Body of pancreas (tissue), 4 donors: ENCODE measurements around the gene LMOD2. TPM values are rescaled to one million over a fixed set of nuclear protein-coding genes. Genes with fewer than 3 reads are reported as not detected.
"Not testable (repeated sequence)": the region's sequence is repeated elsewhere in the genome, so short reads cannot be mapped to it uniquely, and the experiment has no call there.

Source experiments
- ATAC-seq: fragments of 150-250 bp; one replicate; pipeline ENCODE4 v1.9.1; 2016
- DNase-seq, 4 donors: peaks; one replicate each; pipeline ENCODE4 v3.0.0-alpha.2; 2019
- H3K27ac ChIP-seq, 4 donors: fragments of 200-600 bp; sonication (generic); 1 replicate in 3 of 4; 2 replicates in 1 of 4; pipeline versions ENCODE4 v1.5.1 to v1.6.1; 2016 to 2019; ENCODE audit warnings: mild to moderate bottlenecking in 1 of 4, mixed read lengths in 1 of 4, moderate library complexity in 1 of 4
- H3K27me3 ChIP-seq, 2 donors: fragments of 200-600 bp; sonication (generic); one replicate each; pipeline ENCODE4 v1.6.0; 2016; ENCODE audit warnings: mild to moderate bottlenecking in 1 of 2
- H3K36me3 ChIP-seq, 2 donors: fragments of 200-600 bp; sonication (generic); replicated peaks in 1 of 2; 2 replicates each; pipeline ENCODE4 v1.5.1; 2016; ENCODE audit warnings: low read depth in 2 of 2; ENCODE audit not compliant: insufficient read depth in 1 of 2
- H3K4me1 ChIP-seq: fragments of 200-600 bp; sonication (generic); one replicate; pipeline ENCODE4 v1.6.0; 2016
- H3K4me3 ChIP-seq, 2 donors: fragments of 200-600 bp; sonication (generic); 1 replicate in 1 of 2; 2 replicates in 1 of 2; pipeline ENCODE4 v1.5.1; 2016 to 2019
- H3K9me3 ChIP-seq, 3 donors: fragments of 200-600 bp; sonication (generic); 1 replicate in 2 of 3; 2 replicates in 1 of 3; pipeline ENCODE4 v1.5.1; 2016
- POLR2A ChIP-seq, 3 donors: fragments of 450-650 bp; IDR thresholded peaks; one replicate each; pipeline ENCODE4 v1.6.1; 2016; ENCODE audit warnings: antibody characterized with exemption in 3 of 3, mild to moderate bottlenecking in 2 of 3
- WGBS, 2 donors: methylation state at CpG; one replicate each; pipeline ENCODE4 v1.1.5; 2017; 5-methylcytosine and 5-hydroxymethylcytosine counted together
- intact Hi-C: fragments of 100-400 bp; cut with DNase I; formaldehyde crosslinking; loops from one replicate; pipeline ENCODE4 v1.15.1; 2023
- total RNA-seq, 2 donors: library from RNA; depleted of rRNA; stranded (reverse); fragments of >200 nt; gene quantifications; one replicate each; pipeline ENCODE4 v1.1.0, GENCODE V29; 2016
- TF ChIP-seq, protein P1 (sequence below), 7 experiments: fragments of 450-650 bp in 4 of 7; fragments of 200-600 bp in 3 of 7; sonication (generic) in 3 of 7; IDR thresholded peaks; one replicate each; pipeline ENCODE4 v1.5.1; 2016 to 2019; ENCODE audit warnings: antibody characterized with exemption in 7 of 7

Gene LMOD2
- total RNA-seq, 2 donors from 2014 or later: not detected

DNA sequence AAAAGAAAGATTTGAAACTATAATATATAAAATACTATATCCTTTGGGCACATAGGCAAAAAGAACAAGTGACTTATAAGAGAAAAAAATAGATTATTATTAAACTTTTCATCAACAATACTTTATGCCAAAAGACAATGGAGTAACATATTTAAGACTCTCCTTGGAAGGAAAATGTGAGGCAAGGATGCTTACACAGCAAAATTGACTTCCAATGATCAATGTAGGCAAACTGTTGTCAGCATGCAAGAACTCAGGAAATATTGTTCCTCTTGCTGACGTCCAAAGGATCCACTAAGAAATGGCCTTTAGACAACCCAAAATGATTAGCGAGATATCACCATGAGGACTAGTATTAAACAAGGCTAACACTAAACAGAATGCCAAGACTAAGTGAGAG, 22.9 kb upstream of the LMOD2 start:
- Histone ChIP-seq H3K36me3 (no peaks in the 10 kb centered on the region), H3K4me1 (no peaks in the 10 kb centered on the region), H3K27me3 (no peaks in the 10 kb centered on the region), H3K9me3 (no peaks in the 10 kb centered on the region), H3K4me3 (no peak overlapping the region), H3K27ac (no peak overlapping the region)
- no peak for ATAC-seq
- no peak for DNase-seq
- TF ChIP-seq POLR2A (IDR thresholded peaks at IDR 0.05): no peak
- TF ChIP-seq, protein P1, sequence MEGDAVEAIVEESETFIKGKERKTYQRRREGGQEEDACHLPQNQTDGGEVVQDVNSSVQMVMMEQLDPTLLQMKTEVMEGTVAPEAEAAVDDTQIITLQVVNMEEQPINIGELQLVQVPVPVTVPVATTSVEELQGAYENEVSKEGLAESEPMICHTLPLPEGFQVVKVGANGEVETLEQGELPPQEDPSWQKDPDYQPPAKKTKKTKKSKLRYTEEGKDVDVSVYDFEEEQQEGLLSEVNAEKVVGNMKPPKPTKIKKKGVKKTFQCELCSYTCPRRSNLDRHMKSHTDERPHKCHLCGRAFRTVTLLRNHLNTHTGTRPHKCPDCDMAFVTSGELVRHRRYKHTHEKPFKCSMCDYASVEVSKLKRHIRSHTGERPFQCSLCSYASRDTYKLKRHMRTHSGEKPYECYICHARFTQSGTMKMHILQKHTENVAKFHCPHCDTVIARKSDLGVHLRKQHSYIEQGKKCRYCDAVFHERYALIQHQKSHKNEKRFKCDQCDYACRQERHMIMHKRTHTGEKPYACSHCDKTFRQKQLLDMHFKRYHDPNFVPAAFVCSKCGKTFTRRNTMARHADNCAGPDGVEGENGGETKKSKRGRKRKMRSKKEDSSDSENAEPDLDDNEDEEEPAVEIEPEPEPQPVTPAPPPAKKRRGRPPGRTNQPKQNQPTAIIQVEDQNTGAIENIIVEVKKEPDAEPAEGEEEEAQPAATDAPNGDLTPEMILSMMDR (IDR thresholded peaks at IDR 0.05): no peak
- 60 to 62% methylated on average over 2 of the region's 2 CpGs for WGBS, 2 donors
- intact Hi-C loops: no loop called here

DNA sequence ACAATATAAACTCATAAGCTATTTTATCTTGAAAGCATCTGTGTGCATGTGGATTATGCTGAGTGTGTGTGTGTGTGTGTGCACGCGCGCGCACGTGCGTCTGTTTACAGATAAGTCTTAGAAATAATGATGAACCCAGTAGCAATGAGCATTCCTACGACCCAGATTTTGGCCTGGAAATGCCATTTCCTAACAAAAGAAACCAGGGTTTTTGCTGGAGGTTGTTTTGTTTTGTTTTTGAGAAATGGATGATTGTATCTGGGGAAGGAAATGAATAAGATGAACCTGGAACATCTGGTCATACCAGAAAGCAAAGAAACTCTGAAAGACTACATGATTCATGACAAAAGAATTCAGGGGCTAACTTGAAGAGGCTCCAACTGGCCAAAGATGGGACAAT, 22.1 kb upstream of the LMOD2 start:
- 80 to 81% methylated on average over 7 of the region's 7 CpGs for WGBS, 2 donors
- intact Hi-C loops: no loop called here
- TF ChIP-seq, protein P1 (IDR thresholded peaks at IDR 0.05): no peak
- no peak for TF ChIP-seq POLR2A (IDR thresholded peaks at IDR 0.05)

DNA sequence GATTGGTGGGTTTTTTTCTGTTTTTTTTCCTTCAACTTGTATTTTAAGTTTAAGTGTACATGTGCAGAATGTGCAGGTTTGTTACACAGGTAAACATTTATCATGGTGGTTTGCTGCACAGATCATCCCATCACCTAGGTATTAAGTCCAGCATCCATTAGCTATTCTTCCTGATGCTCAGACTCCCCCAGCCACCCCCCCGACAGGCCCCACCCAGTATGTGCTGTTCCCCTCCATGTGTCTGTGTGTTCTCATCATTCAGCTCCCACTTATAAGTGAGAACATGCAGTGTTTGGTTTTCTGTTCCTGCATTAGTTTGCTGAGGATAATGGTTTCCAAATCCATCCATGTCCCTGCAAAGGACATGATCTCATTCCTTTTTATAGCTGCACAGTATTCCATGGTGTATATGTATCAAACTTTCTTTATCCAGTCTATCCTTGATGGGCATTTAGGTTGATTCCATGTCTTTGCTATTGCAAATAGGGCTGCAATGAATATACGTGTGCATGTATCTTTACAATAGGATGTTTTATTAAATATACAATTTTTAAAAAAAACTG, 21.6 kb upstream of the LMOD2 start:
- DNase-seq, ATAC-seq, H3K4me3 ChIP-seq, H3K27me3 ChIP-seq, H3K9me3 ChIP-seq, intact Hi-C loops, H3K27ac ChIP-seq, H3K36me3 ChIP-seq, H3K4me1 ChIP-seq: not testable (repeated sequence)
- 54 to 69% methylated on average over 2 of the region's 2 CpGs for WGBS, 2 donors

More for the DNA sequence above, 22.1 kb upstream of the LMOD2 start:
- Histone ChIP-seq H3K27me3 (no peaks in the 10 kb centered on the region), H3K9me3 (no peaks in the 10 kb centered on the region), H3K4me3 (no peak overlapping the region), H3K27ac (no peak overlapping the region), H3K36me3 (no peaks in the 10 kb centered on the region), H3K4me1 (no peaks in the 10 kb centered on the region)
- DNase-seq: no peak
- ATAC-seq: no peak

DNA sequence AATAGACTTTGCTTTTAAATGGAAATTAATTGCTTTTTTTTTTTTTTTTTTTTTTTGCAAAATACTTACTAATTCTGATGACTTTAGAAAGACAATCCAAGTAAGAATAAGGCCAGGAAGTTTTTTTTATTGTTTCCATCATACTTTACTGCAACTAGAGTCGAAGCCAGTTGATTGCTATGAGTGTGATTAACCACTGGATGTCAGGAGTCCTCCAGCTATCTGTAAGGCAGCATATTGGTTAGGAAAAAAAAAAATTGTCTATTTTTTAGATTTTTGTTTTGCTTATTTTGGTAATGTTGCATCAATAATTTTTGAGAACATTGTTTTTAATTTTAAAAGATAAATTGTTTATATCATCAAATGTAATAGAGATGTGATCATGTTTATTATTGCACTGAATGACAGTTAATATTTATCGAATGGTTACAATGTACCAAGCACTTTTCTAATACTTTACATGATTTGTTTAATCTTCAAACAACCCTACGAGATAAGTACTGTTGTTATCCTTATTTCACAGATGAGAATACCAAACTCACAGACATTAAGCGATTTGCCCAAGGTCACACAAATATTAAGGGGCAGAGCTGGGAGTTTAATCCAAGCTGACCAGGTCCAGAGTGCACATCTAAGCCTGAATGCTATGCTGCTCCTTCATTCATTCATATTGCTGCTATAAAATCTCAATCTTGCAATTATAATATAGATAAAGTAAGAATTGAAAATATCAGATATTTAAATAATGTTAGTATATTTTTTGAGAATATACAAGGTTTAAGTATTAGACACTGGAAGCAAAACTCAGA, 19.9 kb upstream of the LMOD2 start:
- WGBS, 2 donors: 10 to 15% methylated on average over 4 of the region's 4 CpGs
- TF ChIP-seq, protein P1 (IDR thresholded peaks at IDR 0.05): peak in 6 of 7 experiments; percentile 16 to 60 (median 48)
- no peak for TF ChIP-seq POLR2A (IDR thresholded peaks at IDR 0.05)
- no peak for ATAC-seq
- no peak for DNase-seq
- H3K9me3 ChIP-seq: no peaks in the 10 kb centered on the region
- H3K27ac ChIP-seq: no peak overlapping the region
- intact Hi-C loops: no loop called here
- no peaks in the 10 kb centered on the region for H3K36me3 ChIP-seq
- no peaks in the 10 kb centered on the region for H3K27me3 ChIP-seq
- no peak overlapping the region for H3K4me3 ChIP-seq
- H3K4me1 ChIP-seq: no peaks in the 10 kb centered on the region

DNA sequence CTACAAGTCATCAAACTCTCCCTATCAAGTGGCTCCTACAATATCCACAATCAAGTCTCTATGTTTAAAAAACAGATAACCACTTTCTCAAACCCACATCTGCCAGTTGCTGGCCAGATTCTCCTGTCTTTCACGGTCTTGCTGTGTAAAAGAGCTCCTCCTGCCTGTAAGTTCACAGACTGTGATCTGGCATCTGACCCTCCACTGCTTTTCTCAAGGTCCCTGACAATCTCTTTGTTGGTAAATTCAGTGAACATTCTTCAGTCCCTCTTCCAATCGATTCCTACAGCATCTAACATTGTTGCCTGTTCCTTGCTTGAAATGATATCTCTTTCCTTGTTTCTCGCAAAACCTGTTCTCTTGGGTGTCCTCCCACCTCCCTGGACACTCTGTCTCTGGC, 18.5 kb upstream of the LMOD2 start:
- WGBS, 2 donors: 33 to 34% methylated on average over 3 of the region's 3 CpGs
- Histone ChIP-seq H3K27ac (no peak overlapping the region), H3K36me3 (no peaks in the 10 kb centered on the region), H3K9me3 (no peaks in the 10 kb centered on the region), H3K27me3 (no peaks in the 10 kb centered on the region), H3K4me3 (no peak overlapping the region), H3K4me1 (no peaks in the 10 kb centered on the region)
- TF ChIP-seq, protein P1 (IDR thresholded peaks at IDR 0.05): no peak
- no peak for TF ChIP-seq POLR2A (IDR thresholded peaks at IDR 0.05)
- intact Hi-C loops: no loop called here
- DNase-seq (no peak), ATAC-seq (no peak)
